ENCODE data around the gene MPPED1. TPM values are rescaled to one million over a fixed set of nuclear protein-coding genes. Genes with fewer than 3 reads are reported as not detected.

Gene MPPED1
- total RNA-seq, 2 donors from 2014 or later: not detected

- intact Hi-C loops (cut with DNase I): no loop called here
- Histone ChIP-seq H3K27ac (no peak overlapping the region), H3K9me3 (no peaks in the 10 kb centered on the region), H3K36me3 (replicated peaks in 1 of 2; ENCODE audit: insufficient read depth in 1 of 2, low read depth in 2 of 2) (no peaks in the 10 kb centered on the region), H3K4me3 (no peak overlapping the region), H3K27me3 (no peaks in the 10 kb centered on the region), H3K4me1 (no peaks in the 10 kb centered on the region)
- DNase-seq (no peak), ATAC-seq (no peak)
- WGBS, 2 donors: 11 to 29% methylated on average over 10 to 11 of the region's 11 CpGs
- no peak for TF ChIP-seq POLR2A (IDR thresholded peaks at IDR 0.05)
- TF ChIP-seq CTCF (IDR thresholded peaks at IDR 0.05): no peak
Observed at GRCh38 chr22:43501878-43502277, 90.1 kb downstream of the MPPED1 start.

- no peak overlapping the region for H3K4me3 ChIP-seq
- H3K9me3 ChIP-seq: no peaks in the 10 kb centered on the region
- DNase-seq (no peak), ATAC-seq (no peak)
- no peaks in the 10 kb centered on the region for H3K27me3 ChIP-seq
- 64 to 79% methylated on average over 12 to 20 of the region's 20 CpGs for WGBS, 2 donors
- intact Hi-C loops (cut with DNase I): no loop called here
- TF ChIP-seq CTCF (IDR thresholded peaks at IDR 0.05) (no peak), POLR2A (IDR thresholded peaks at IDR 0.05) (no peak)
- no peak overlapping the region for H3K27ac ChIP-seq
- H3K36me3 ChIP-seq (replicated peaks in 1 of 2; ENCODE audit: insufficient read depth in 1 of 2, low read depth in 2 of 2): no peaks in the 10 kb centered on the region
- no peaks in the 10 kb centered on the region for H3K4me1 ChIP-seq
Observed at GRCh38 chr22:43502306-43502874, 90.6 kb downstream of the MPPED1 start.

- 74 to 80% methylated on average over 3 of the region's 3 CpGs for WGBS, 2 donors
- Histone ChIP-seq H3K4me1 (no peaks in the 10 kb centered on the region), H3K27ac (no peak overlapping the region), H3K9me3 (no peaks in the 10 kb centered on the region), H3K27me3 (no peaks in the 10 kb centered on the region), H3K36me3 (replicated peaks in 1 of 2; ENCODE audit: insufficient read depth in 1 of 2, low read depth in 2 of 2) (no peaks in the 10 kb centered on the region), H3K4me3 (no peak overlapping the region)
- intact Hi-C loops (cut with DNase I): no loop called here
- no peak for TF ChIP-seq POLR2A (IDR thresholded peaks at IDR 0.05)
- no peak for TF ChIP-seq CTCF (IDR thresholded peaks at IDR 0.05)
- DNase-seq (no peak), ATAC-seq (no peak)
Observed at GRCh38 chr22:43504068-43504467, 92.3 kb downstream of the MPPED1 start.

- whole genome bisulfite sequencing, 2 donors: 83 to 85% methylated on average over 7 of the region's 7 CpGs
- intact Hi-C loops (cut with DNase I): no loop called here
- ATAC-seq: no peak
Observed at GRCh38 chr22:43504666-43505261, 93.0 kb downstream of the MPPED1 start.

More at GRCh38 chr22:43504666-43505261, 93.0 kb downstream of the MPPED1 start:
- no peaks in the 10 kb centered on the region for H3K4me1 ChIP-seq
- no peak overlapping the region for H3K4me3 ChIP-seq
- H3K36me3 ChIP-seq (replicated peaks in 1 of 2; ENCODE audit: insufficient read depth in 1 of 2, low read depth in 2 of 2): no peaks in the 10 kb centered on the region
- DNase-seq: no peak
- no peaks in the 10 kb centered on the region for H3K27me3 ChIP-seq
- TF ChIP-seq CTCF (IDR thresholded peaks at IDR 0.05) (no peak), POLR2A (IDR thresholded peaks at IDR 0.05) (no peak)
- no peak overlapping the region for H3K27ac ChIP-seq
- no peaks in the 10 kb centered on the region for H3K9me3 ChIP-seq

Data from body of pancreas (tissue), 4 donors.